Neuronal stem cell (in vitro differentiated cells): Measurements from ENCODE around the gene MIER1. TPM values are rescaled to one million over a fixed set of nuclear protein-coding genes. Genes with fewer than 3 reads are reported as not detected.

Experiments
- DNase-seq: peaks from one replicate; pipeline ENCODE4 v3.0.0-alpha.2; 2013; ENCODE audit warnings: low spot score
- H2AFZ ChIP-seq: one replicate; pipeline ENCODE4 v1.6.1; 2013; ENCODE audit warnings: mild to moderate bottlenecking, low read length, inconsistent platforms
- H2AK5ac ChIP-seq: 2 replicates; pipeline ENCODE4 v1.6.1; 2013; ENCODE audit warnings: low read depth, mild to moderate bottlenecking, inconsistent platforms, low read length, moderate library complexity, mixed read lengths
- H2BK120ac ChIP-seq: 2 replicates; pipeline ENCODE4 v1.6.1; 2013; ENCODE audit warnings: low read depth, mild to moderate bottlenecking, inconsistent platforms, low read length, moderate library complexity, mixed read lengths
- H2BK12ac ChIP-seq: one replicate; pipeline ENCODE4 v1.6.1; 2013; ENCODE audit warnings: low read length, inconsistent platforms
- H2BK15ac ChIP-seq: 2 replicates; pipeline ENCODE4 v1.6.1; 2013; ENCODE audit warnings: mild to moderate bottlenecking, low read length, inconsistent platforms, mixed read lengths
- H2BK5ac ChIP-seq: one replicate; pipeline ENCODE4 v1.6.1; 2013; ENCODE audit warnings: inconsistent platforms, mild to moderate bottlenecking, low read length, moderate library complexity
- H3K14ac ChIP-seq: one replicate; pipeline ENCODE4 v1.6.1; 2013; ENCODE audit warnings: low read length, inconsistent platforms
- H3K18ac ChIP-seq: 2 replicates; pipeline ENCODE4 v1.6.1; 2013; ENCODE audit warnings: low read length, inconsistent platforms
- H3K23ac ChIP-seq: 2 replicates; pipeline ENCODE4 v1.6.1; 2013; ENCODE audit warnings: low read depth, mild to moderate bottlenecking, mixed read lengths, low read length, inconsistent platforms; ENCODE audit not compliant: poor library complexity
- H3K27ac ChIP-seq: replicated peaks from 3 replicates; pipeline ENCODE4 v1.5.1; 2013; ENCODE audit warnings: low read length, inconsistent platforms
- H3K27me3 ChIP-seq, 3 experiments: 2 replicates each; pipeline ENCODE4 v1.6.1; 2013; ENCODE audit warnings: low read length in 3 of 3, mild to moderate bottlenecking in 2 of 3, inconsistent platforms in 1 of 3, low read depth in 1 of 3, mixed read lengths in 1 of 3, moderate library complexity in 1 of 3; ENCODE audit not compliant: control insufficient read depth in 3 of 3, insufficient read depth in 3 of 3
- H3K36me3 ChIP-seq, 2 donors: replicated peaks in 1 of 2; 2 replicates each; pipeline ENCODE4 v1.6.1; 2013; ENCODE audit warnings: low read length in 2 of 2; ENCODE audit not compliant: control insufficient read depth in 2 of 2, insufficient read depth in 2 of 2
- H3K4ac ChIP-seq: 2 replicates; pipeline ENCODE4 v1.6.1; 2013; ENCODE audit warnings: inconsistent platforms, mild to moderate bottlenecking, low read length, moderate library complexity
- H3K4me1 ChIP-seq, 2 donors: 1 replicate in 1 of 2; 2 replicates in 1 of 2; pipeline ENCODE4 v1.6.1; 2013; ENCODE audit warnings: low read length in 2 of 2, low read depth in 1 of 2; ENCODE audit not compliant: control insufficient read depth in 2 of 2, insufficient read depth in 1 of 2
- H3K4me2 ChIP-seq: one replicate; pipeline ENCODE4 v1.6.1; 2013; ENCODE audit warnings: mild to moderate bottlenecking, low read length, inconsistent platforms; ENCODE audit not compliant: insufficient read depth, poor library complexity, severe bottlenecking
- H3K4me3 ChIP-seq, 2 donors: 2 replicates each; pipeline ENCODE4 v1.5.1; 2013; ENCODE audit warnings: low read length in 2 of 2, mild to moderate bottlenecking in 2 of 2, inconsistent platforms in 1 of 2, moderate library complexity in 1 of 2
- H3K79me1 ChIP-seq: one replicate; pipeline ENCODE4 v1.6.1; 2013; ENCODE audit warnings: low read depth, mild to moderate bottlenecking, inconsistent platforms, low read length, moderate library complexity
- H3K9ac ChIP-seq: one replicate; pipeline ENCODE4 v1.6.1; 2013; ENCODE audit warnings: mild to moderate bottlenecking, low read depth, low read length, inconsistent platforms; ENCODE audit not compliant: poor library complexity
- H3K9me3 ChIP-seq, 2 donors: replicated peaks in 1 of 2; 2 replicates each; pipeline versions ENCODE3 to v1.6.1; 2013; ENCODE audit warnings: low read length in 2 of 2, mild to moderate bottlenecking in 2 of 2, inconsistent platforms in 1 of 2, low read depth in 1 of 2, mixed read lengths in 1 of 2, moderate library complexity in 1 of 2; ENCODE audit not compliant: control insufficient read depth in 2 of 2, insufficient read depth in 1 of 2
- H4K8ac ChIP-seq: one replicate; pipeline ENCODE4 v1.6.1; 2013; ENCODE audit warnings: low read depth, mild to moderate bottlenecking, inconsistent platforms, low read length, moderate library complexity
- H4K91ac ChIP-seq: one replicate; pipeline ENCODE4 v1.6.1; 2013; ENCODE audit warnings: low read length, low read depth, mild to moderate bottlenecking, inconsistent platforms; ENCODE audit not compliant: poor library complexity
- WGBS, 2 donors: extraction: QIAGEN DNeasy Blood & Tissue Kit; methylation state at CpG; one replicate each; pipeline ENCODE4 v1.1.7; 2013; ENCODE audit warnings: missing lambda C conversion rate in 2 of 2, mixed read lengths in 1 of 2; ENCODE audit not compliant: insufficient read length in 2 of 2, insufficient replicate concordance in 1 of 2; ENCODE audit errors: extremely low coverage in 2 of 2; 5-methylcytosine and 5-hydroxymethylcytosine counted together
- polyA plus RNA-seq, 2 experiments: library from polyadenylated mRNA; stranded (reverse); fragments of 200-250 nt; gene quantifications; one replicate each; pipeline ENCODE4 v1.2.3, GENCODE V29; 2013

The MIER1 gene
- 18.3 TPM for polyA plus RNA-seq (2013, experiment 1 of 2)
- 19.2 TPM for polyA plus RNA-seq (2013, experiment 2 of 2)

DNA sequence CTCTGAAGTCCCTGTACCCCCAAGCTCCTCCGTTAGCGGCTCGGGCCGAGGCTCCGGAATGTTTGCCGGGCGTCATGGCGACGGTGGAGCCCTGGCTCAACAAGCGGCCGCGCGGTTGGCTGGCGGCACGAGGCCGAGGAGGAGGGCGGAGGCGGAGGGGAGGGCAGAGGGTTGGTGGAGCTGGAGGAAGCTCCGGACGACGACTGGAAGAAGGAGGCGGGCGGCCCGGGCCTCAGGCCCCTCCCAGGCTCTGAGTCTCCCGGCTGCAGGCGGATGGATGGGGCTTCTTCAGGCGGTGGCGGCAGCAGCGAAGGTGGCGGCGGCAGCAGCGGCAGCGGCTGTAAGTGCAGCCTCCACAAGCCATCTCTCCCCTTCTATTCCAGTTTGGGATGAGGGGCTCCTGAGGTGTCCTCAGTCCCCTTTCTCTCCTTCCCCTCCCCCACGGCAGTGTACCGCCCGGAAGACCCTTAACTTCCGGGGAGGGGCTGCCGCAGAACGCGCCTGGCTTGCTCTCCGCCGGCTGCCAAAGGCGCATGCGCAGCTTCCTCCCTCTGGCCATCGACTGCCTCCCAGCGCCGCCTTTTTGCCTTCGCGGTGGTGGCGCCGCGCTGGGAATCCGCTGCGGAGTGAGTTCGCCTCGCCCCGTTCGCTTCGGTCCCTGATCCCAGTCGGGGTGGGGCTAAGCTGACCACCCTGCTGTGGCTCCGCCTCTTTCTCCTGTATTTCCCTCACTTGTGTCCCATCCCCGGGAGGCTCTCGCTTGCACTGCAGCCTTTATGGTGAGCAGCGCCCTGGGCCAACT is at the start of gene MIER1, which contains the start of gene DNAI4:
TSS of gene MIER1 (plus strand) at position 235 of the 802 bp plus-strand sequence. CDS start at position 274, 39 bp downstream.
TSS of gene DNAI4 (minus strand) at position 101 of the 802 bp plus-strand sequence. CDS start at position 76, 25 bp downstream.
- DNase-seq: peak; percentile 98
- H3K4me3 ChIP-seq: peak within 1 kb of the TSS; percentile 92 to 95
- peak within 1 kb of the TSS; percentile 100 for H3K18ac ChIP-seq
- no peak within 1 kb of the TSS for H2BK120ac ChIP-seq
- peak within 1 kb of the TSS; percentile 91 for H3K23ac ChIP-seq
- peak within 1 kb of the TSS; percentile 93 for H3K9ac ChIP-seq
- H3K9me3 ChIP-seq: peaks cover 0 to 3% of the 10 kb centered on the region in 2 donors
- peaks cover 4 to 24% of the 10 kb centered on the region in 2 donors for H3K36me3 ChIP-seq
- H3K79me1 ChIP-seq: no peaks in the 10 kb centered on the region
- H3K14ac ChIP-seq: peak within 1 kb of the TSS; percentile 98
- H3K4me2 ChIP-seq: peak within 1 kb of the TSS; percentile 75
- H2BK12ac ChIP-seq: no peak within 1 kb of the TSS
- no peak within 1 kb of the TSS for H2AK5ac ChIP-seq
- peak within 1 kb of the TSS; percentile 98 for H2AFZ ChIP-seq
- no peak within 1 kb of the TSS for H4K91ac ChIP-seq
- H2BK5ac ChIP-seq: peak within 1 kb of the TSS; percentile 98
- WGBS, 2 donors: no CpG with 5 or more reads among the region's 64 CpGs
- H2BK15ac ChIP-seq: no peak within 1 kb of the TSS
- peak within 1 kb of the TSS; percentile 97 for H3K27ac ChIP-seq
- H3K4me1 ChIP-seq: peaks cover 3 to 18% of the 10 kb centered on the region in 2 donors
- peak within 1 kb of the TSS; percentile 37 for H3K4ac ChIP-seq
- H3K27me3 ChIP-seq: no peaks in the 10 kb centered on the region
- H4K8ac ChIP-seq: peak within 1 kb of the TSS; percentile 82

DNA sequence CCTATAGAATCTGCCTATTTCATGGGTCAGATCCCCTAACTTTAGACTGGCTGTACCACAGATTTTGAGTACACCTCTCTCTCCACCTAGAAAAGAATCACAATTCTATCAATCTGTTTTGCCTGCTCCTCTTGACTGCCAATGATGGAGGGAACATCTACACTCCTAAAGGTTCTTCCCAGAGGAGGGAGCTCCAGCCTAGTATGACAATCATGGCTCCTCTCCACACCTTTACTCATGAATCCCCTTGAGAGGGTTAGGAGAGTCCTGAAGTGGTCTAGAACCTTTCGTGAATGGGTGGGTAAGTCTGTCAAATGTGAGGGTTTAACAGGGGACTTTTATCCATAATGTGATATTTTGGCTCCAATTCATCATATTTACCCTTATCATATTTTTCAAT is 48.1 kb upstream of the MIER1 start:
- Histone ChIP-seq H2AK5ac (no peak overlapping the region), H3K14ac (no peak overlapping the region), H3K9me3 (no peaks in the 10 kb centered on the region), H2AFZ (no peak overlapping the region), H2BK5ac (no peak overlapping the region), H3K18ac (no peak overlapping the region), H3K9ac (no peak overlapping the region), H4K8ac (no peak overlapping the region), H3K4ac (no peak overlapping the region), H3K79me1 (no peaks in the 10 kb centered on the region), H3K4me1 (no peaks in the 10 kb centered on the region), H3K4me2 (no peak overlapping the region), H2BK15ac (no peak overlapping the region), H2BK120ac (no peak overlapping the region), H3K23ac (no peak overlapping the region), H2BK12ac (no peak overlapping the region), H3K27me3 (no peaks in the 10 kb centered on the region), H3K36me3 (no peaks in the 10 kb centered on the region), H3K4me3 (no peak overlapping the region), H3K27ac (no peak overlapping the region), H4K91ac (no peak overlapping the region)
- WGBS, 2 donors: no CpG with 5 or more reads among the region's 1 CpG
- no peak for DNase-seq

DNA sequence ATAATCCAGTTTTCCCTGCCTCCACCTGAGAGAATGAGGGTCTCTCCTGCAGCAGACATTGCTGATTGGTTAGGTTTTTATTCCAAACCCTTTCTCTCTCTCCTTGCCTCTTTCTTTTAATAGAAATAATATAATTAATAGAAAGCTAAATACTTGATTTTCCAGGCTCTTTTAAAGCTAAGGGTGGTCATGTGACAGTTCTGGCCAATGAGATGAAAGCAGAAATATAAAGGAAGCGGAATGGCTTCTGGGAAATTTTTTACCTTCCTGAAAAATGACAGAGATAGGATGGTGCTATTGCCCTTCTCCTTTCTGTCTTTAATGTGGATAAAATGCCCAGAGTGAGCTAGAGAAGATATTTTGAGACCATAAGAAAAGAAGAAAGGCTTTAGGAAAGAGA is 35.8 kb upstream of the MIER1 start:
- H3K4me1 ChIP-seq: no peaks in the 10 kb centered on the region
- H3K18ac ChIP-seq: no peak overlapping the region
- no peak overlapping the region for H2BK15ac ChIP-seq
- H4K91ac ChIP-seq: no peak overlapping the region
- no peak overlapping the region for H2AK5ac ChIP-seq
- no peak overlapping the region for H2BK5ac ChIP-seq
- no peak overlapping the region for H3K4ac ChIP-seq
- no peak overlapping the region for H3K4me3 ChIP-seq
- no peak overlapping the region for H2BK120ac ChIP-seq
- no CpG with 5 or more reads among the region's 1 CpG for WGBS, 2 donors
- H3K9me3 ChIP-seq: no peaks in the 10 kb centered on the region
- no peak overlapping the region for H3K14ac ChIP-seq
- DNase-seq: no peak
- no peak overlapping the region for H3K4me2 ChIP-seq
- no peaks in the 10 kb centered on the region for H3K36me3 ChIP-seq
- H3K27me3 ChIP-seq: no peaks in the 10 kb centered on the region
- H3K9ac ChIP-seq: no peak overlapping the region
- no peak overlapping the region for H2BK12ac ChIP-seq
- H3K79me1 ChIP-seq: no peaks in the 10 kb centered on the region
- no peak overlapping the region for H4K8ac ChIP-seq
- H3K23ac ChIP-seq: no peak overlapping the region
- no peak overlapping the region for H3K27ac ChIP-seq
- H2AFZ ChIP-seq: no peak overlapping the region

DNA sequence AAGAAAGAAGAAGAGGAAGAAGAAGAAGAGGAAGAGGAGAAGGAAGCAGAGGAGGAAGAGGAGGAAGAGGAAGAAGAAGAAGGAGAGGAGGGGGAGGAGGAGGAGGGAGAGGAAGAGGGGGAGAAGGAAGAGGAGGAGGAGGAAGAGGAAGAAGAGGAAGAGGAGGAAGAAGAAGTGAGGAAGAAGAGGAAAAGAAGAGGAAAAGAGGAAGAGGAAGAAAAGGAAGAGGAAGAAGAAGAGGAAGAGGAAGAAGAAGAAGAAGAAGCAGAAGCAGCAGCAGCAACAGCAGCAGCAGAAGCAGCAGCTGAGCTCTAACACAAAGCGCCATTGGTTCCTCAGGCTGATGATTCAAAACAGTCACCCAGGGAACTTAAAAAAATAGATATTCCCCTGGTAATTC is 34.2 kb upstream of the MIER1 start:
- no peak for DNase-seq
- Histone ChIP-seq H3K36me3 (no peaks in the 10 kb centered on the region), H3K4me1 (no peaks in the 10 kb centered on the region), H4K91ac (no peak overlapping the region), H4K8ac (no peak overlapping the region), H3K27me3 (no peaks in the 10 kb centered on the region), H3K4me3 (no peak overlapping the region), H3K9me3 (no peaks in the 10 kb centered on the region), H2BK15ac (no peak overlapping the region), H2BK12ac (no peak overlapping the region), H2AK5ac (no peak overlapping the region), H3K18ac (no peak overlapping the region), H3K27ac (no peak overlapping the region), H2BK120ac (no peak overlapping the region), H2BK5ac (no peak overlapping the region), H3K4me2 (no peak overlapping the region), H3K4ac (no peak overlapping the region), H3K79me1 (no peaks in the 10 kb centered on the region), H3K23ac (no peak overlapping the region), H2AFZ (no peak overlapping the region), H3K9ac (no peak overlapping the region), H3K14ac (no peak overlapping the region)
- no CpG with 5 or more reads among the region's 1 CpG for WGBS, 2 donors
